PC-9 (cell line): ENCODE data around the gene GULP1. TPM values are rescaled to one million over a fixed set of nuclear protein-coding genes. Genes with fewer than 3 reads are reported as not detected.

Experiments
- BruUV-seq: library from RNA; stranded (reverse); fragments of 400-500 nt; replicated peaks from 2 replicates; lab custom pipeline; 2021; lab: Mats Ljungman, UMichigan
- CTCF ChIA-PET: fragments of 300-600 bp; sonication (Branson Sonifier 250); formaldehyde crosslinking; loops from one replicate; lab custom pipeline; 2022; ENCODE audit warnings: antibody characterized with exemption; lab: Charles Lee
- POLR2A ChIA-PET: fragments of 300-600 bp; sonication (Branson Sonifier 250); formaldehyde crosslinking; loops from one replicate; lab custom pipeline; 2022; ENCODE audit warnings: antibody characterized with exemption; ENCODE audit not compliant: unreplicated experiment; lab: Charles Lee
- DNase-seq, 2 experiments: peaks; one replicate each; pipeline versions ENCODE4 v3.0.0 to v3.0.0-alpha.2; 2015 to 2022; ENCODE audit warnings: mixed read lengths in 1 of 2
- H2AFZ ChIP-seq: fragments of 200-600 bp; sonication (generic); 2 replicates; pipeline ENCODE4 v1.8.1; 2017; ENCODE audit warnings: antibody characterized with exemption
- H3F3A ChIP-seq: fragments of 200-600 bp; sonication (generic); 2 replicates; pipeline ENCODE4 v1.8.1; 2017; ENCODE audit warnings: antibody characterized with exemption, mild to moderate bottlenecking, low read depth; ENCODE audit not compliant: insufficient read depth
- H3K27ac ChIP-seq: fragments of 200-600 bp; sonication (generic); 2 replicates; pipeline ENCODE4 v1.6.1; 2016; ENCODE audit warnings: mixed run types
- H3K27me3 ChIP-seq: fragments of 200-600 bp; sonication (generic); 2 replicates; pipeline ENCODE4 v1.6.1; 2016; ENCODE audit warnings: low read depth, mixed run types; ENCODE audit not compliant: insufficient read depth
- H3K36me3 ChIP-seq: fragments of 200-600 bp; sonication (generic); 2 replicates; pipeline ENCODE4 v1.6.1; 2016; ENCODE audit warnings: low read depth, mixed run types
- H3K4me1 ChIP-seq: fragments of 200-600 bp; sonication (generic); replicated peaks from 2 replicates; pipeline ENCODE4 v1.6.1; 2016; ENCODE audit warnings: mixed run types; ENCODE audit not compliant: insufficient read depth
- H3K4me2 ChIP-seq: fragments of 200-600 bp; sonication (generic); 2 replicates; pipeline ENCODE4 v1.6.1; 2017; ENCODE audit warnings: mixed run types
- H3K4me3 ChIP-seq: fragments of 200-600 bp; sonication (generic); 2 replicates; pipeline ENCODE4 v1.6.1; 2016; ENCODE audit warnings: mixed run types
- H3K79me2 ChIP-seq: fragments of 200-600 bp; sonication (generic); 2 replicates; pipeline ENCODE4 v1.6.1; 2017; ENCODE audit warnings: low read depth, mixed run types
- H3K9me2 ChIP-seq: fragments of 200-600 bp; sonication (generic); 2 replicates; pipeline ENCODE4 v1.8.1; 2017; ENCODE audit warnings: mild to moderate bottlenecking; ENCODE audit not compliant: insufficient read depth
- H3K9me3 ChIP-seq: fragments of 200-600 bp; sonication (generic); 2 replicates; pipeline ENCODE4 v1.8.1; 2016; ENCODE audit warnings: low read depth; ENCODE audit not compliant: insufficient read depth
- H4K20me1 ChIP-seq: fragments of 200-600 bp; sonication (generic); 2 replicates; pipeline ENCODE4 v1.8.1; 2017; ENCODE audit not compliant: insufficient read depth
- EZH2 ChIP-seq: fragments of 200-600 bp; sonication (generic); IDR thresholded peaks from 2 replicates; pipeline ENCODE4 v1.8.0; 2017; ENCODE audit warnings: antibody characterized with exemption, low read depth
- intact Hi-C: fragments of 100-400 bp; cut with micrococcal nuclease; formaldehyde crosslinking; loops from one replicate; pipeline ENCODE4 v1.10.0; 2022; ENCODE audit not compliant: unreplicated experiment
- total RNA-seq: library from RNA; stranded (reverse); gene quantifications from 2 replicates; pipeline ENCODE4 v1.2.3, GENCODE V29; 2021
- TF ChIP-seq, protein P1 (sequence below): fragments of 200-600 bp; sonication (generic); conservative IDR thresholded peaks from 2 replicates; pipeline ENCODE4 v1.6.1; 2017; ENCODE audit warnings: mixed run types, antibody characterized with exemption, mild to moderate bottlenecking, moderate library complexity

Gene GULP1
- total RNA-seq, 1 experiment from 2014 or later: 38.0 TPM

DNA sequence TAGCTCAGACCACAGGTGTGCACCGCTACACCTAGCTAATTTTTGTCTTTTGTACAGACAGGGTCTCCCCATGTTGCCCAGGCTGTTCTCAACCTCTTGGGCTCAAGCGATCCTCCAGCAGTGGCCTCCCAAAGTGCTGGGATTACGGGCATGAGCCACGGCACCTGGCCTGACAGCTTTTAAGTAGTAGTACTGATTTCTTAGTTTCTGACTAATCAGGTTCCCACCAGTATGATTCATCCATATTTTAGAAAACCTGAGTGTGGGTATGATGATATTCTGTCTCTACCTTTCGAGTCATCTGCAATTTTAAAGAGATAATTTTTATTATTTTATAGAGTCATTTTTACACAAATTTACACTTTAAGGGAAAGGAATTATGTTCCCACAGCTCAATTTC lies 46.4 kb upstream of the GULP1 start:
- Histone ChIP-seq H3K27me3 (no peaks in the 10 kb centered on the region), H3K79me2 (no peaks in the 10 kb centered on the region), H3K4me1 (no peaks in the 10 kb centered on the region), H3K4me3 (no peak overlapping the region), H3K9me2 (no peaks in the 10 kb centered on the region), H3K27ac (no peak overlapping the region), H2AFZ (no peak overlapping the region), H3K36me3 (no peaks in the 10 kb centered on the region), H3K4me2 (no peak overlapping the region), H3K9me3 (no peaks in the 10 kb centered on the region), H4K20me1 (no peaks in the 10 kb centered on the region), H3F3A (no peaks in the 10 kb centered on the region)
- TF ChIP-seq, protein P1, sequence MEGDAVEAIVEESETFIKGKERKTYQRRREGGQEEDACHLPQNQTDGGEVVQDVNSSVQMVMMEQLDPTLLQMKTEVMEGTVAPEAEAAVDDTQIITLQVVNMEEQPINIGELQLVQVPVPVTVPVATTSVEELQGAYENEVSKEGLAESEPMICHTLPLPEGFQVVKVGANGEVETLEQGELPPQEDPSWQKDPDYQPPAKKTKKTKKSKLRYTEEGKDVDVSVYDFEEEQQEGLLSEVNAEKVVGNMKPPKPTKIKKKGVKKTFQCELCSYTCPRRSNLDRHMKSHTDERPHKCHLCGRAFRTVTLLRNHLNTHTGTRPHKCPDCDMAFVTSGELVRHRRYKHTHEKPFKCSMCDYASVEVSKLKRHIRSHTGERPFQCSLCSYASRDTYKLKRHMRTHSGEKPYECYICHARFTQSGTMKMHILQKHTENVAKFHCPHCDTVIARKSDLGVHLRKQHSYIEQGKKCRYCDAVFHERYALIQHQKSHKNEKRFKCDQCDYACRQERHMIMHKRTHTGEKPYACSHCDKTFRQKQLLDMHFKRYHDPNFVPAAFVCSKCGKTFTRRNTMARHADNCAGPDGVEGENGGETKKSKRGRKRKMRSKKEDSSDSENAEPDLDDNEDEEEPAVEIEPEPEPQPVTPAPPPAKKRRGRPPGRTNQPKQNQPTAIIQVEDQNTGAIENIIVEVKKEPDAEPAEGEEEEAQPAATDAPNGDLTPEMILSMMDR: no peak
- no peak for TF ChIP-seq EZH2
- CTCF ChIA-PET: no interaction called here
- no peak for DNase-seq
- no TSS peak for BruUV-seq
- POLR2A ChIA-PET: no interaction called here
- intact Hi-C loops: no loop called here

DNA sequence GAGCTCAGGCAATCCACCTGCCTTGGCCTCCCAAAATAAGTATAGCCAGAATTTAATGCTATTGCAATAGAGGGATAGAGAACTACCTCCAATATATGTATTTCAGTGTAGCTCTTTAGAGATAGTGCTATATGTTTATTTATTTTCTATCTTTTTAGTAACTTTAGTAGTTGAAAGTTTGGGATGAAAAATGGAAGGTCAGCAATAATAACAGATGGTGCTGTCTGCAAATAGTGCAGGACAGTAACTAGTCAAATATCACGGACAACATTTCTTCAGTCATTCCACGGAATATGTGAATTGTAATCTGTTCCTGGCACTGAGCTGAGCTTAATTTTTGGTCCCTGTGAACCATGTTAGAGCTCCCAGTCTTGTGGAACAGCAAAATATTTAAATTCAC lies 43.2 kb upstream of the GULP1 start:
- CTCF ChIA-PET: no interaction called here
- Histone ChIP-seq H3F3A (no peaks in the 10 kb centered on the region), H3K36me3 (no peaks in the 10 kb centered on the region), H3K4me3 (no peak overlapping the region), H3K4me2 (no peak overlapping the region), H2AFZ (no peak overlapping the region), H3K27ac (no peak overlapping the region), H3K9me2 (no peaks in the 10 kb centered on the region), H3K79me2 (no peaks in the 10 kb centered on the region), H3K4me1 (no peaks in the 10 kb centered on the region), H3K9me3 (0 out of 2 replicates have a peak, but pooled peaks cover 3% of the 10 kb centered on the region), H4K20me1 (no peaks in the 10 kb centered on the region), H3K27me3 (no peaks in the 10 kb centered on the region)
- TF ChIP-seq EZH2: no peak
- TF ChIP-seq, protein P1: no peak
- BruUV-seq: no TSS peak
- no peak for DNase-seq
- POLR2A ChIA-PET: interaction anchor here (0.6 kb wide), 1 partner anchor 112 kb away, joined by 3 read pairs; no protein-coding TSS in a partner anchor
- intact Hi-C loops: no loop called here

DNA sequence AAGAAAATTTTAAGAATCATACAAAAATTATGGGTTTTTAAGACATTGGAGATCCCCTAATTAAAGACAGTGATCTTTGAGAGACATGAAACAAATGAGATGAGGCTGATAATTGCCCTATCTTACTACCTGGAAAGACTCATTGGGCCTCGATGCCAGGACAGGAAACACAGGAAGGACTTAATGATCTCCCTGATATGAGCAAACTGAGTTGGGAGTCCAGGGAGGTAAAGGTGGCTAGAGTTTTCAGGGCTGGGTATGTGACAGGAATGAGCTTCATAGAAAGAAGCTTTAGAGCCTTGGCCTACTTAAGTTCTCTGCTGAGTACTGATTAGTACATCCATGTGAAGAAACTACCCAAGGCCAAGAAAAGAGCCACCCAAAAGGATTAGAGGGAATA lies 40.6 kb upstream of the GULP1 start:
- no peak overlapping the region for H3K4me3 ChIP-seq
- ChIA-PET CTCF (no interaction called here), POLR2A (no interaction called here)
- TF ChIP-seq, protein P1: no peak
- TF ChIP-seq EZH2: no peak
- no peak overlapping the region for H3K4me2 ChIP-seq
- no peaks in the 10 kb centered on the region for H4K20me1 ChIP-seq
- H3K36me3 ChIP-seq: no peaks in the 10 kb centered on the region
- H2AFZ ChIP-seq: no peak overlapping the region
- H3K4me1 ChIP-seq: no peaks in the 10 kb centered on the region
- no peak for DNase-seq
- H3K79me2 ChIP-seq: no peaks in the 10 kb centered on the region
- no TSS peak for BruUV-seq
- H3K27ac ChIP-seq: no peak overlapping the region
- no peaks in the 10 kb centered on the region for H3K27me3 ChIP-seq
- 0 out of 2 replicates have a peak, but pooled peaks cover 3% of the 10 kb centered on the region for H3K9me3 ChIP-seq
- intact Hi-C loops: no loop called here
- no peaks in the 10 kb centered on the region for H3F3A ChIP-seq
- H3K9me2 ChIP-seq: no peaks in the 10 kb centered on the region
